Measurements from ENCODE around the gene DNTT.

Gene DNTT

DNA sequence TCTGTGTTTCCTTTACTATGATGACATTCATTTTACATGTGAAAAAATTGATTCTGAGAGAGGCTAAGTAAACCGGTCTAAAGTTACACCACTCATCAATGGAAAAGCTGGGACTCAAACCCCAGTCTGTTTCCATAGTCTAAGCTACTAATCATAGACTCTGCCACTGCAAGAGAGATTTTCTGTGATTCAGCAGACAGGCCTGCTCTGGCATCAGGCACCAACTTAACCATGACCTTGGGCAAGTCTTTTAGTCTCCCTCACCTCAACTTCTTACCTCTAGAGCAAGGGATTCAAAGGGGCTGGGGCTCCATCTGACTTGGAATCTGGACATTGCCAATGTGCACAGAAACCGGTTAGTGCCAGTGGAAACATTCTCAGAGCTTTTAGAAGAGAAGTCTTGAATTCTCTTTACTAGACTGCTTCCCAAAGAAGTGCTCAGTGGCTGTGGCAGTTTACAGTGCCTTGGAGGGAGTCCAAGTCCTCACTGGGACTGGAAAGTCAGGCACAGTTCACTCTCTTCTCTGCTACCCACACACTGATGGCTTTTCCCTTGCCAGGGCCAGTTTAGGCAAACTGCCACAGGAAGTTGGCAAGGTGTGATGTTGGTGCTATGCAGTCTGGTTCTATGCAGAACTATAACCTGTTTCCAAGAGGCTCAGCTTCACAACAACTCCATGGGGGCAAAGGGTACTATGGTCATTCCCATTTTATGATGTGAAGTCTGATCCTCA lies 28.4 kb upstream of the DNTT start:
- Histone ChIP-seq H3K9me3 (ENCODE audit: control insufficient read depth, low read length) (no peaks in the 10 kb centered on the region), H3K27ac (ENCODE audit: insufficient read depth, low read depth, low read length, poor library complexity, severe bottlenecking) (no peak overlapping the region), H3K36me3 (ENCODE audit: control insufficient read depth, insufficient read depth, low read length) (no peaks in the 10 kb centered on the region), H3K4me3 (ENCODE audit: insufficient read depth, low read depth, low read length) (no peak overlapping the region), H3K4me1 (ENCODE audit: control insufficient read depth, insufficient read depth, low read length) (no peaks in the 10 kb centered on the region), H3K27me3 (ENCODE audit: control insufficient read depth, insufficient read depth, low read length, poor library complexity, severe bottlenecking) (no peaks in the 10 kb centered on the region)
- WGBS, 2 experiments, result 91 to 92% methylated on average over 2 of the region's 2 CpGs

DNA sequence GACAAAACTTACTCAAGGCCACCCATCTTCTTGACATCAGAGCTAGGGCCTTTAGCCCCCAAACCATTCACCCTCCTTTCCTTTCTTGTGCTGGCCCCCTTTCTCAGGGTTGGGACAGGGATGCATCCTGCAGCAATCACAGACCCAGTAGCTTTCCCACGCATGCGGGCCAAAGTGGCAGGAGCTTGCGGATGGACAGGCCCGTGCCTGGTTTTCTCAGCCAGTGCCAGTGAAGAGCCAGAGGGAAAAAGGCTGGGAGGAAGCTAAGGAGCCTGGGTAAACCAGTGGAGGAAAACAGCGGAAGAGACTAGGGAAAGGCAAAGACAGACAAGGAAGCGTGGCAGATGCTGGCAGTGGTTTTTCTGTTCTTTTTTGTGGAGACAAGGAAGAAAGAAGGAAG lies 27.8 kb upstream of the DNTT start:
- 97 to 98% methylated on average over 6 of the region's 6 CpGs for WGBS, 2 experiments
- Histone ChIP-seq H3K4me3 (ENCODE audit: insufficient read depth, low read depth, low read length) (no peak overlapping the region), H3K4me1 (ENCODE audit: control insufficient read depth, insufficient read depth, low read length) (no peaks in the 10 kb centered on the region), H3K27me3 (ENCODE audit: control insufficient read depth, insufficient read depth, low read length, poor library complexity, severe bottlenecking) (no peaks in the 10 kb centered on the region), H3K27ac (ENCODE audit: insufficient read depth, low read depth, low read length, poor library complexity, severe bottlenecking) (no peak overlapping the region), H3K36me3 (ENCODE audit: control insufficient read depth, insufficient read depth, low read length) (no peaks in the 10 kb centered on the region), H3K9me3 (ENCODE audit: control insufficient read depth, low read length) (no peaks in the 10 kb centered on the region)

DNA sequence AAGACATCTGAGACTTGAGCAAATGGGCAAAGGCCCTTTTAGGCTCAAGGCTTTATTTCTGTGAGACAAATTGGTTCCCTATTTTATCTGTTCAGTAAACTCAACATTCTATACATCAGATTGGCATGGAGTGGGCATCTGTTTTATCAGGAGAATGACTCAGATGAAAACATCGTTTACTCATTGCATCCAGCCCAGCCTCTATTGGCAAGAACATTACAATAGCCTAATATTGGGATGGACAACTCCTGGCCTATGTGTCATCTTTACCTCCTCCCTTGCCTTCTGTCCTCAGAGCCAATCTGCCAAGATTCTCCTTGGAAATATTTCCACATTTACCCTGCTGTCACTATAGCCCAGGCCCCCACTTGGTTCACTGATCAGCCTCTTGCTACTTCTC lies 27.4 kb upstream of the DNTT start:
- Histone ChIP-seq H3K4me1 (ENCODE audit: control insufficient read depth, insufficient read depth, low read length) (no peaks in the 10 kb centered on the region), H3K27me3 (ENCODE audit: control insufficient read depth, insufficient read depth, low read length, poor library complexity, severe bottlenecking) (no peaks in the 10 kb centered on the region), H3K9me3 (ENCODE audit: control insufficient read depth, low read length) (no peaks in the 10 kb centered on the region), H3K36me3 (ENCODE audit: control insufficient read depth, insufficient read depth, low read length) (no peaks in the 10 kb centered on the region), H3K4me3 (ENCODE audit: insufficient read depth, low read depth, low read length) (no peak overlapping the region), H3K27ac (ENCODE audit: insufficient read depth, low read depth, low read length, poor library complexity, severe bottlenecking) (no peak overlapping the region)
- WGBS, 2 experiments, result 78 to 95% methylated on average over 1 of the region's 1 CpG

DNA sequence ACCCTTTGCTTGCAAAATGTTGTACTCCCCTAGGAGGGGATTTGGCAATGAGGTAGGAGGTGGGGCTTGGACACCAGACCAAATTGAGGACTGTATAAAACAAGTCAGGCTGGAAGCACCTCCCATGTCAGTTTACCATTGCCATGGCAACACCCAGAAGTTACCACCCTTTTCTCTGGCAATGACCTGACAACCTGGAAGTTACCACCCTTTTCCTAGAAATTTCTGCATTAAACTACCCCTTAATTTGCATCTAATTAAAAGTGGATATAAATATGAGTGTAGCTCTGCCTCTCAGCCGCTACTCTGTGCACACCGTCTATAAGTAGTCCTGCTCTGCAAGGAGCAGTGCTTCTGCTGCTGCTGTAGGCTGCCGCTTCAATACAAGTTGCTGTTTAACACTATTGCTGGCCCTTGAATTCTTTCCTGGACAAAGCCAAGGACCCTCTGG lies 25.0 kb upstream of the DNTT start:
- Histone ChIP-seq H3K27me3 (ENCODE audit: control insufficient read depth, insufficient read depth, low read length, poor library complexity, severe bottlenecking) (no peaks in the 10 kb centered on the region), H3K27ac (ENCODE audit: insufficient read depth, low read depth, low read length, poor library complexity, severe bottlenecking) (no peak overlapping the region), H3K36me3 (ENCODE audit: control insufficient read depth, insufficient read depth, low read length) (no peaks in the 10 kb centered on the region), H3K4me1 (ENCODE audit: control insufficient read depth, insufficient read depth, low read length) (no peaks in the 10 kb centered on the region), H3K9me3 (ENCODE audit: control insufficient read depth, low read length) (no peaks in the 10 kb centered on the region), H3K4me3 (ENCODE audit: insufficient read depth, low read depth, low read length) (no peak overlapping the region)
- 93 to 96% methylated on average over 3 of the region's 3 CpGs for WGBS, 2 experiments

DNA sequence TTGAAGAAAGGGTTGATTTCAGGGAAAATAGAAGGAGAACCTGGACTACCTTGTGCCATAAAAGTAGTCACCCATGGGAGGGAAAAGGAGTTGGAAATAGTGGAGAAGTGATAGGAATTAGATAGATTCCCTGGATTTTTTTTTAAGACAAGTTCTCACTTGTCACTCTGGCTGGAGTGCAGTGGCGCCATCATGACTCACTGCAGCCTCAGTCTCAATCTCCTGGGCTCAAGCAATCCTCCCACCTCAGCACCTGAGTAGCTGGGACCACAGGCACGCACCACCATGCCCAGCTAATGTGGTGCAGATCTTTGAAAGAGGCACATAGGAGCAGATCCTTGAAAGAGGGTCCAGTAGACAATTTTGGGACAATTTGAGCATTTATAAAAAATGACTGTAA lies 23.4 kb upstream of the DNTT start:
- no peaks in the 10 kb centered on the region for H3K27me3 ChIP-seq (ENCODE audit: control insufficient read depth, insufficient read depth, low read length, poor library complexity, severe bottlenecking)
- no peak overlapping the region for H3K4me3 ChIP-seq (ENCODE audit: insufficient read depth, low read depth, low read length)
- H3K4me1 ChIP-seq (ENCODE audit: control insufficient read depth, insufficient read depth, low read length), result no peaks in the 10 kb centered on the region
- no peaks in the 10 kb centered on the region for H3K9me3 ChIP-seq (ENCODE audit: control insufficient read depth, low read length)
- H3K27ac ChIP-seq (ENCODE audit: insufficient read depth, low read depth, low read length, poor library complexity, severe bottlenecking), result no peak overlapping the region
- WGBS, 2 experiments, result 77 to 88% methylated on average over 2 of the region's 2 CpGs
- H3K36me3 ChIP-seq (ENCODE audit: control insufficient read depth, insufficient read depth, low read length), result no peaks in the 10 kb centered on the region

DNA sequence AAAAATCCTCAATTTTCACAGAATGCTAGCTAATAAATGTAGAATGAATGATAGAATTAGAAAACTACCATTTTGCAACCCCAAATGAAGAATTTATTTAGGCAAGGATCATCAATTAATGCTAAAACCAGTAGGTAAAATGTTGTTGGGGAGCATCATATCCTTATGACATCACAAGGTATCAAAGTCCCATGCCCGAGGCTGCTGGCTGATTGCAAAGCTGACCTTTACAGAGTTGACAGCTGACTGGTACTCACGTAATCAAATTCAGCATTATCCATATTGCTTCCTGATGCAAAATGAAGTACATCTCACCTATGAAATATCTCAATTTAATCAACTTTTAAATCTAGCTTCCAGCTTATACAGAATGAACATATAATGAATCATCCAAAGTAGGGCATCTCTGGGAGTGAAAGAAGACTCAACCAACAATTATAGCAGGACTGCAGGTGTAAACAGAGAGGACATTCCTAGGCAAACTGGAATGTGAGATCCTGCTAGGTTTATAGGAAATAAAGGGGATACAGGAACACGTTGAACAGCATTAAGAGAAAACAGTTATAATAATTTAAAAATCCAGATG lies 22.7 kb upstream of the DNTT start:
- Histone ChIP-seq H3K27ac (ENCODE audit: insufficient read depth, low read depth, low read length, poor library complexity, severe bottlenecking) (no peak overlapping the region), H3K27me3 (ENCODE audit: control insufficient read depth, insufficient read depth, low read length, poor library complexity, severe bottlenecking) (no peaks in the 10 kb centered on the region), H3K9me3 (ENCODE audit: control insufficient read depth, low read length) (no peaks in the 10 kb centered on the region), H3K36me3 (ENCODE audit: control insufficient read depth, insufficient read depth, low read length) (no peaks in the 10 kb centered on the region), H3K4me1 (ENCODE audit: control insufficient read depth, insufficient read depth, low read length) (no peaks in the 10 kb centered on the region), H3K4me3 (ENCODE audit: insufficient read depth, low read depth, low read length) (no peak overlapping the region)
- WGBS, 2 experiments, result 91 to 99% methylated on average over 2 to 3 of the region's 3 CpGs

DNA sequence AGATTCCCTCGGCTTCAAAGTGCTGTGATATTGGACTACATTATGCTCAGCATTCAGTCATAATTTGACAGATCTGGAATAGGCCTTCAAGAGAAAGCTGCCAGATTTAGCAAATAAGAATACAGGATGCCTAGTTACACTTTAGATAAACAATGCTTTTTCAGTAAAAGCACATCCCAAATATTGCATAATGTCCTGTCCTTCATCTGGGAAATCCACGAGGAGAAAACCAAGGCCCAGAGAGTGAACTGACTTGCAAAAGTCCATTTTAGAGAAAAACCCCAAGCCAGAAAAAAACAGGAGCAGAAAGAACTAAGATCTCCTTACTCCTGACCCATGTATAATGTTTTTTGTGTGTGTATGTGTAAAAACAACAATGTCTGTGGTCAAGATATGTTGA lies 20.9 kb upstream of the DNTT start:
- WGBS, 2 experiments, result 87% methylated on average over 2 of the region's 2 CpGs
- no peak overlapping the region for H3K27ac ChIP-seq (ENCODE audit: insufficient read depth, low read depth, low read length, poor library complexity, severe bottlenecking)

DNA sequence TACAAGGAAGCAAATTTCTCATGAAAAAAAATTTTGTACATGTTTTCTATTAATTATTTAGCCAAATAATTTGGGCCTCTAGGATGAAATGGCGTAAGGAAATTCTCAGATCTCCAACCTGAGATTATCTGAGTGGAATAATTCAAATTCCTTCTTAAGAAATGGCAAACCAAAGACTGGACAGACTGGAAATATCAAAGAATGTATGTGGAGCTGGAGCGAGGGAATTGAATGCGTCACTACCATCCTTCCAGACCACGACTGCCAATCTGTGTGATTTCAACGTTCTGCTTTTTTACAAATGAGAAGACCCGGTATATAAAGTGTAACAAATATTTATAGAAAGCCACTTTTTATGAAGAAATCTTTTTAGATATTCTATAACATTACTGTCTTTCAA lies 20.5 kb upstream of the DNTT start:
- H3K9me3 ChIP-seq (ENCODE audit: control insufficient read depth, low read length), result no peaks in the 10 kb centered on the region
- H3K27me3 ChIP-seq (ENCODE audit: control insufficient read depth, insufficient read depth, low read length, poor library complexity, severe bottlenecking), result no peaks in the 10 kb centered on the region
- no peak overlapping the region for H3K4me3 ChIP-seq (ENCODE audit: insufficient read depth, low read depth, low read length)
- no peaks in the 10 kb centered on the region for H3K36me3 ChIP-seq (ENCODE audit: control insufficient read depth, insufficient read depth, low read length)
- H3K4me1 ChIP-seq (ENCODE audit: control insufficient read depth, insufficient read depth, low read length), result no peaks in the 10 kb centered on the region
- WGBS, 2 experiments, result 95 to 98% methylated on average over 4 to 5 of the region's 6 CpGs
- no peak overlapping the region for H3K27ac ChIP-seq (ENCODE audit: insufficient read depth, low read depth, low read length, poor library complexity, severe bottlenecking)

More for the DNA sequence above, 20.9 kb upstream of the DNTT start:
- Histone ChIP-seq H3K4me1 (ENCODE audit: control insufficient read depth, insufficient read depth, low read length) (no peaks in the 10 kb centered on the region), H3K4me3 (ENCODE audit: insufficient read depth, low read depth, low read length) (no peak overlapping the region), H3K36me3 (ENCODE audit: control insufficient read depth, insufficient read depth, low read length) (no peaks in the 10 kb centered on the region), H3K9me3 (ENCODE audit: control insufficient read depth, low read length) (no peaks in the 10 kb centered on the region), H3K27me3 (ENCODE audit: control insufficient read depth, insufficient read depth, low read length, poor library complexity, severe bottlenecking) (no peaks in the 10 kb centered on the region)

DNA sequence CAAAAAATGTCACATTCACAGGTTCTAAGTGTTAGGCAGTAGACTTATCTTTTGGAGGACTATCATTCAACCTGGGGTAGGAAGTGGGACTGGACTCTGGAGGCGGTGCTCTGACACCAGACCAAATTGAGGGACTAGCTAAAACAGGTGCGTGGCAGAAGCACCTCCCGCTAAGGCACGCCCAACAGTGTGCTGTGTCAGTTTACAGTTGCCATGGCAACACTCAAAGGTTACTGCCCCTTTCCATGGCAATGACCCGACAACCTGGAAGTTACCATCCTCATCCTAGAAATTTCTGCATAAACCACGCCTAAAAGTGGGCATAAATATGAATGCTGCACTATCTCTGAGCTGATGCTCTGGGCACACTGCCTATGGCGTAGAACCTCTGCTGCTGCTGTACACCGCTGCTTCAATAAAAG lies 18.9 kb upstream of the DNTT start:
- Histone ChIP-seq H3K4me3 (ENCODE audit: insufficient read depth, low read depth, low read length) (no peak overlapping the region), H3K36me3 (ENCODE audit: control insufficient read depth, insufficient read depth, low read length) (no peaks in the 10 kb centered on the region), H3K9me3 (ENCODE audit: control insufficient read depth, low read length) (no peaks in the 10 kb centered on the region), H3K4me1 (ENCODE audit: control insufficient read depth, insufficient read depth, low read length) (no peaks in the 10 kb centered on the region), H3K27me3 (ENCODE audit: control insufficient read depth, insufficient read depth, low read length, poor library complexity, severe bottlenecking) (no peaks in the 10 kb centered on the region), H3K27ac (ENCODE audit: insufficient read depth, low read depth, low read length, poor library complexity, severe bottlenecking) (no peak overlapping the region)
- WGBS, 2 experiments, result 76 to 78% methylated on average over 8 of the region's 8 CpGs

DNA sequence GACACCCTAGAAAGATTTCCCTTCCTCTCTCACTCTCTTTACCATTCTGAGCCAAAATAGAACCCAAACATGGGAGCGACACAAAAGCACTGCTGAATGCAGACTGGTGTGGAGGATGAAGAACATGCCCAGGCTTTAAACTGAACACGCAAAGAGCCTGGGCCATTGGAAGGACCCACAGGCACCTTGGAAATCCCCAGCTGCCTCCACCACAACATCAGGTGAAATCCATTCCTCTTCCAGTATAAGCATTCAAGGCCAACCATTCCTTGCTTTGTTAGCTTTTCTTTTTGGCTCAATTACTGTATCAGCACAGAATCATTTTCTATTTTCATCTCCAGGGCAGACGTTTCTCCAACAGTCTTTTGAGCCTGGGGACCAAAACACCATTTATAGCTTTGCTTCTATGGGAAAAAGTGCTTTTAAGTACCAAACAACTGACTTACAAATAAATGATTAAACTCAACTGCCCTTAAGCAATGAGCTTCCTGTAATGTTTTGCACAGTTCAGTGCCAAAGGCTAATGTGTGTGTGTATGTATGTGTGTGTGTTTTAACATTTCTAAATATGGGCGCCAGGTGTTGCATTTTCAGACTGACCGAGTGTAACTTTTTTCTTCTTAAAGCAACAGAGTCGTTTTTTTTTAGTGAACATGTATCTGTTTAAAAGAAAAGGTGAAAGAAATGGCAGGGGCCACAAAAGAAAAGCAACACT lies 16.7 kb upstream of the DNTT start:
- no peak overlapping the region for H3K27ac ChIP-seq (ENCODE audit: insufficient read depth, low read depth, low read length, poor library complexity, severe bottlenecking)
- H3K4me3 ChIP-seq (ENCODE audit: insufficient read depth, low read depth, low read length), result no peak overlapping the region

More for the DNA sequence above, 16.7 kb upstream of the DNTT start:
- Histone ChIP-seq H3K4me1 (ENCODE audit: control insufficient read depth, insufficient read depth, low read length) (no peaks in the 10 kb centered on the region), H3K36me3 (ENCODE audit: control insufficient read depth, insufficient read depth, low read length) (no peaks in the 10 kb centered on the region), H3K27me3 (ENCODE audit: control insufficient read depth, insufficient read depth, low read length, poor library complexity, severe bottlenecking) (no peaks in the 10 kb centered on the region), H3K9me3 (ENCODE audit: control insufficient read depth, low read length) (no peaks in the 10 kb centered on the region)
- 78 to 83% methylated on average over 6 of the region's 6 CpGs for WGBS, 2 experiments
